ENCODE data around the gene THRSP. TPM values are rescaled to one million over a fixed set of nuclear protein-coding genes. Genes with fewer than 3 reads are reported as not detected.

Gene THRSP
- polyA plus RNA-seq, 1 donor (not counting 4 experiments of a cell fraction or from before 2014, with no cell fraction given) = not detected

DNA sequence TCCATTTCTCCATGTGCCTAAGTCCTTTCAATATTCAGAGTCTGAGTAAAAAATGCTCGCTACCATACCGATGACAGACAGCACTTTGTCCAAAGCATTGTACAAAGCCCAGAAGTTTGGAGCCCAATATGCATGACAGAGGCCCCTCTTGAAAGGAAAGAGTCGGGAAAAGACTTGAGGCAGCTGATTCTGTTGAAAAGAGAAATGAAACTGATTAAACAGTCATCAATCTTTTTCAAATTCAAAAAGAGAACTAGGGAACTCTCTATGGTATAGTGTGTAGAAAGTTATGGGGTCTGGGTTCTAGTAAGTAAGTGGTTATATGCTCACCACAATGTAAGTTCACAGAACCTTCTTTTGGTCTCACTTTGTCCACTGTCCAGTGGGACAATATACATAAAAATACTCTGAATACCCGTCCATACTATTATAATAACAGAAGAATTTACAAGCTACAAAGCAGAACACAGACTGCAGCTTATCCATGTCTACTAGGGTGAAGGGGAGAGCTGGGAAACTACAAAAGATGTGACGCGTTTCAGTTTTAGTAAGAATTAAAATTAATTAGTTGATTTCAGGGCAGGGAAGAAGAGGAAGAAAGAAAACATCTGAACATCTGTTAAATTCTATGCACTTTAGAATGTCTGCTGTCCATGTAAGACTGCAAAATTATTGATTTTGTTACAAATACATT is 49.1 kb downstream of the THRSP start:
- no peaks in the 10 kb centered on the region for H3K79me2 ChIP-seq (ENCODE audit: control insufficient read depth, insufficient read depth, low read length)
- DNase-seq (ENCODE audit: low read depth, low spot score) (no peak), FAIRE-seq (no peak)
- H3K27ac ChIP-seq (ENCODE audit: control insufficient read depth, insufficient read depth, low read length) = no peak overlapping the region
- H4K20me1 ChIP-seq (ENCODE audit: control insufficient read depth, extremely low read depth, insufficient read depth, low read length) = no peaks in the 10 kb centered on the region
- no peak overlapping the region for H3K4me3 ChIP-seq (ENCODE audit: control insufficient read depth in 2 of 3, extremely low read depth in 1 of 3, insufficient read depth in 2 of 3, low read depth in 1 of 3, low read length in 3 of 3)
- H3K9me1 ChIP-seq (ENCODE audit: control insufficient read depth, extremely low read depth, insufficient read depth, low read length) = no peaks in the 10 kb centered on the region
- no peak overlapping the region for H3K9ac ChIP-seq (ENCODE audit: control insufficient read depth, extremely low read depth, insufficient read depth, low read length)
- dilution Hi-C loops (cut with MboI; ENCODE audit: extremely low pct_ligation_motif_present, low sequenced_read_pairs) = no loop called here
- no peaks in the 10 kb centered on the region for H3K27me3 ChIP-seq (ENCODE audit: control insufficient read depth, extremely low read depth, insufficient read depth, low read length)
- TF ChIP-seq CTCF (optimal IDR thresholded peaks at IDR 0.05 in 1 of 3, IDR thresholded peaks at IDR 0.05 in 1 of 3, conservative IDR thresholded peaks at IDR 0.05 in 1 of 3; ENCODE audit: extremely low read depth in 1 of 3, insufficient read depth in 2 of 3, low read length in 3 of 3) (no peak), EZH2 (IDR thresholded peaks at IDR 0.05; ENCODE audit: low read length) (no peak)
- H3K9me3 ChIP-seq (ENCODE audit: control insufficient read depth, low read depth, low read length) = no peaks in the 10 kb centered on the region
- H3K4me2 ChIP-seq (ENCODE audit: control insufficient read depth, extremely low read depth, insufficient read depth, low read depth, low read length) = no peak overlapping the region
- H3K4me1 ChIP-seq (ENCODE audit: control insufficient read depth, extremely low read depth, insufficient read depth, low read length) = no peaks in the 10 kb centered on the region
- H3K36me3 ChIP-seq (ENCODE audit: control insufficient read depth in 2 of 2, extremely low read depth in 1 of 2, insufficient read depth in 2 of 2, low read length in 2 of 2) = peaks cover 10 to 17% of the 10 kb centered on the region in 2 experiments
- H2AFZ ChIP-seq (ENCODE audit: control insufficient read depth, low read length) = no peak overlapping the region

Other genes with a start within 250 kb of the THRSP start
- gene RSF1, start 243.1 kb upstream of the THRSP start, polyA plus RNA-seq = 8.8 to 20.9 TPM (median 17.5 TPM) in 3 replicates
- gene AAMDC, start 242.7 kb upstream of the THRSP start, polyA plus RNA-seq = 15.8 to 22.4 TPM (median 22.0 TPM) in 3 replicates
- gene INTS4, start 69.2 kb upstream of the THRSP start, polyA plus RNA-seq = 14.9 to 19.4 TPM (median 18.0 TPM) in 3 replicates
- gene KCTD14, start 40.6 kb upstream of the THRSP start, polyA plus RNA-seq = 0.81 to 3.4 TPM (median 2.1 TPM) in 3 replicates
- 132 to 150 TPM (median 150 TPM) in 3 replicates for gene NDUFC2, start 16.0 kb downstream of the THRSP start, polyA plus RNA-seq
- gene ALG8, start 75.8 kb downstream of the THRSP start, polyA plus RNA-seq = 47.7 to 71.8 TPM (median 48.4 TPM) in 3 replicates
- 10.4 to 14.9 TPM (median 13.1 TPM) in 3 replicates for gene KCTD21, start 124.8 kb downstream of the THRSP start, polyA plus RNA-seq
- gene USP35, start 125.1 kb downstream of the THRSP start, polyA plus RNA-seq = 4.8 to 8.4 TPM (median 5.0 TPM) in 3 replicates